Sigmoid colon (tissue), 7 donors: ENCODE data around the gene GLMP. TPM values are rescaled to one million over a fixed set of nuclear protein-coding genes. Genes with fewer than 3 reads are reported as not detected.
"Not testable (repeated sequence)": the region's sequence is repeated elsewhere in the genome, so short reads cannot be mapped to it uniquely, and the experiment has no call there.

ENCODE experiments used
- DNase-seq: peaks from one replicate; pipeline ENCODE4 v3.0.0-alpha.2; 2019
- H3K27ac ChIP-seq, 4 donors: fragments of 200-600 bp; sonication (generic); one replicate each; pipeline ENCODE4 v1.5.1; 2016 to 2019; ENCODE audit warnings: mild to moderate bottlenecking in 1 of 4
- H3K27me3 ChIP-seq, 3 donors: fragments of 200-600 bp; sonication (generic); one replicate each; pipeline ENCODE4 v1.5.1; 2019; ENCODE audit warnings: mild to moderate bottlenecking in 1 of 3
- H3K36me3 ChIP-seq, 4 donors: fragments of 200-600 bp; sonication (generic); one replicate each; pipeline ENCODE4 v1.5.1; 2016 to 2019
- H3K4me1 ChIP-seq, 4 donors: fragments of 200-600 bp; sonication (generic); one replicate each; pipeline ENCODE4 v1.5.1; 2017 to 2019
- H3K4me3 ChIP-seq, 4 donors: fragments of 200-600 bp; sonication (generic); one replicate each; pipeline ENCODE4 v1.5.1; 2017 to 2019; ENCODE audit warnings: mild to moderate bottlenecking in 2 of 4, moderate library complexity in 1 of 4
- H3K9me3 ChIP-seq, 4 donors: fragments of 200-600 bp in 3 of 4; sonication (generic) in 3 of 4; one replicate each; pipeline versions ENCODE4 v1.5.1 to v1.6.1; 2013 to 2019
- CTCF ChIP-seq, 4 experiments: fragments of 450-650 bp in 3 of 4; fragments of 200-600 bp in 1 of 4; IDR thresholded peaks; one replicate each; pipeline ENCODE4 v1.5.1; 2016 to 2019; ENCODE audit warnings: antibody characterized with exemption in 4 of 4, mild to moderate bottlenecking in 3 of 4, moderate library complexity in 2 of 4
- EP300 ChIP-seq, 4 donors: sonication (generic); formaldehyde crosslinking; IDR thresholded peaks; one replicate each; pipeline ENCODE4 v1.6.1; 2017; ENCODE audit warnings: antibody characterized with exemption in 4 of 4
- POLR2A ChIP-seq, 2 donors: fragments of 450-650 bp; IDR thresholded peaks; one replicate each; pipeline ENCODE4 v1.6.1; 2016; ENCODE audit warnings: antibody characterized with exemption in 2 of 2, mild to moderate bottlenecking in 2 of 2, moderate library complexity in 2 of 2
- POLR2AphosphoS5 ChIP-seq, 4 donors: sonication (generic); formaldehyde crosslinking; IDR thresholded peaks; one replicate each; pipeline ENCODE4 v1.6.1; 2017; ENCODE audit warnings: antibody characterized with exemption in 4 of 4
- WGBS, 2 donors: extraction: QIAGEN DNeasy Blood & Tissue Kit; methylation state at CpG; one replicate each; pipeline ENCODE4 v1.1.7; 2013; 5-methylcytosine and 5-hydroxymethylcytosine counted together
- intact Hi-C: fragments of 100-400 bp; cut with DNase I; formaldehyde crosslinking; loops from one replicate; pipeline ENCODE4 v1.15.1; 2023
- polyA plus RNA-seq, 3 donors: library from polyadenylated mRNA; stranded (reverse); fragments of 200-250 nt; gene quantifications; one replicate each; pipeline ENCODE4 v1.2.3, GENCODE V29; 2013
- total RNA-seq, 4 donors: library from RNA; depleted of rRNA; stranded (reverse); fragments of >200 nt; gene quantifications; one replicate each; pipeline ENCODE4 v1.1.0, GENCODE V29; 2016
- donor health status: healthy with polysubstance abuse.
- donor health status: Bipolar disorder and iron deficiency.
- donor health status: healthy.

GLMP gene
- total and polyA plus RNA-seq, 7 donors: 33.3 to 53.2 (median 38.8) TPM

- Histone ChIP-seq H3K36me3 (peaks cover 0 to 28% (median 17%) of the 10 kb centered on the region in 4 donors), H3K27ac (peak overlapping the region; percentile 80 to 88 (median 86)), H3K4me3 (peak overlapping the region; percentile 70 to 86 (median 74)), H3K9me3 (no peaks in the 10 kb centered on the region), H3K4me1 (peaks cover 0 to 27% (median 17%) of the 10 kb centered on the region in 4 donors), H3K27me3 (no peaks in the 10 kb centered on the region)
- TF ChIP-seq POLR2A (IDR thresholded peaks at IDR 0.05) (no peak), EP300 (IDR thresholded peaks at IDR 0.05) (no peak), CTCF (IDR thresholded peaks at IDR 0.05) (no peak)
- no peak for DNase-seq
- 0% methylated on average over 14 of the region's 14 CpGs for WGBS, 2 donors
- intact Hi-C loops: no loop called here
Measured at GRCh38 chr1:156337888-156338179, 42.4 kb upstream of the GLMP start.

GRCh38 chr1:156337052-156337887 lies 41.8 kb upstream of the GLMP start:
- Histone ChIP-seq H3K27ac (peak overlapping the region; percentile 80 to 88 (median 86)), H3K4me3 (peak overlapping the region; percentile 70 to 86 (median 74)), H3K27me3 (no peaks in the 10 kb centered on the region), H3K4me1 (peaks cover 0 to 27% (median 17%) of the 10 kb centered on the region in 4 donors), H3K9me3 (no peaks in the 10 kb centered on the region), H3K36me3 (peaks cover 0 to 33% (median 23%) of the 10 kb centered on the region in 4 donors)
- DNase-seq: no peak
- WGBS, 2 donors: 35 to 37% methylated on average over 34 of the region's 34 CpGs
- TF ChIP-seq EP300 (IDR thresholded peaks at IDR 0.05) (no peak), POLR2AphosphoS5 (IDR thresholded peaks at IDR 0.05) (no peak), CTCF (IDR thresholded peaks at IDR 0.05) (no peak), POLR2A (IDR thresholded peaks at IDR 0.05) (no peak)
- intact Hi-C loops: no loop called here

GRCh38 chr1:156336242-156336641 lies 40.8 kb upstream of the GLMP start:
- peaks cover 0 to 27% (median 17%) of the 10 kb centered on the region in 4 donors for H3K4me1 ChIP-seq
- peaks cover 7 to 44% (median 33%) of the 10 kb centered on the region in 4 donors for H3K36me3 ChIP-seq
- no peak overlapping the region for H3K4me3 ChIP-seq
- H3K27ac ChIP-seq: no peak overlapping the region
- H3K27me3 ChIP-seq: no peaks in the 10 kb centered on the region
- DNase-seq: no peak
- WGBS, 2 donors: 83 to 89% methylated on average over 4 of the region's 4 CpGs
- intact Hi-C loops: no loop called here
- H3K9me3 ChIP-seq: no peaks in the 10 kb centered on the region
- TF ChIP-seq EP300 (IDR thresholded peaks at IDR 0.05) (no peak), POLR2A (IDR thresholded peaks at IDR 0.05) (no peak), POLR2AphosphoS5 (IDR thresholded peaks at IDR 0.05) (no peak), CTCF (IDR thresholded peaks at IDR 0.05) (no peak)

GRCh38 chr1:156323179-156323578 lies 27.7 kb upstream of the GLMP start:
- H3K27ac ChIP-seq, intact Hi-C loops, H3K4me1 ChIP-seq, H3K9me3 ChIP-seq, H3K27me3 ChIP-seq, H3K4me3 ChIP-seq: not testable (repeated sequence)
- WGBS, 2 donors: 95 to 98% methylated on average over 9 of the region's 9 CpGs
- peaks cover 47 to 90% (median 56%) of the 10 kb centered on the region in 4 donors for H3K36me3 ChIP-seq
- peak; percentile 4 for DNase-seq

GRCh38 chr1:156320560-156320959 lies 25.1 kb upstream of the GLMP start:
- no peaks in the 10 kb centered on the region for H3K9me3 ChIP-seq
- peaks cover 65 to 100% (median 79%) of the 10 kb centered on the region in 4 donors for H3K36me3 ChIP-seq
- TF ChIP-seq POLR2A (IDR thresholded peaks at IDR 0.05) (no peak), POLR2AphosphoS5 (IDR thresholded peaks at IDR 0.05) (no peak), EP300 (IDR thresholded peaks at IDR 0.05) (no peak), CTCF (IDR thresholded peaks at IDR 0.05) (no peak)
- 75 to 85% methylated on average over 3 of the region's 3 CpGs for WGBS, 2 donors
- no peaks in the 10 kb centered on the region for H3K27me3 ChIP-seq
- no peak overlapping the region for H3K27ac ChIP-seq
- H3K4me3 ChIP-seq: no peak overlapping the region
- H3K4me1 ChIP-seq: no peaks in the 10 kb centered on the region
- no peak for DNase-seq
- intact Hi-C loops: no loop called here
